Ramos (cell line): ENCODE data around the gene TNFSF13B.

Experiments
- in situ Hi-C: fragments of 300-500 bp; cut with MboI; formaldehyde crosslinking; loops from one replicate; pipeline ENCODE4 v1.14.3; 2022; ENCODE audit warnings: low sequenced_read_pairs; ENCODE audit not compliant: unreplicated experiment

Gene TNFSF13B

GRCh38 chr13:108332791-108333190 is 63.3 kb downstream of the TNFSF13B start:
- in situ Hi-C loops = loop anchor here (25.0 kb wide), 1 partner anchor 555 kb away; no protein-coding TSS in a partner anchor

- in situ Hi-C loops = loop anchor here (25.0 kb wide), 1 partner anchor 545 kb away; no protein-coding TSS in a partner anchor
Observed at GRCh38 chr13:108342369-108343289, 73.1 kb downstream of the TNFSF13B start.

DNA sequence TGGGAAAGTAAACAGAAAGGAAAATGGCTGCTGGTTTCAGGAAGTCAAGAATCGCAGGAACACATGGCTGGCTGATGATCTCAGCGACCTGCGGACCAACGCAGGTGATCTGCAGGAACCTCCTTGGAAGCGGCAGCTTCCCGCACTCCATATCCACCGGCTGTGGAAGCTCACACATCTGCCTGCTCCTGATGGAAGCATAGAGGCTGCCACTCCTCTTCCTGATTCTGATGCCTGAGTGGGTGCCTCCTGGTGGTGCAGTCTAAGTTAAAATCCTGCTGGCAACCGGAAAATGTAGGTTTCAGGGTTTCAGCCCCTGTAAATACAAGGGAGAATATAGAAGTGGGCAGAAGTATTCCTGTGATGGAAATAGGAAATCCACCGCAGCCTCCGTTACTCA is 75.5 kb downstream of the TNFSF13B start:
- in situ Hi-C loops = loop anchor here (25.0 kb wide), 1 partner anchor 542 kb away; no protein-coding TSS in a partner anchor

DNA sequence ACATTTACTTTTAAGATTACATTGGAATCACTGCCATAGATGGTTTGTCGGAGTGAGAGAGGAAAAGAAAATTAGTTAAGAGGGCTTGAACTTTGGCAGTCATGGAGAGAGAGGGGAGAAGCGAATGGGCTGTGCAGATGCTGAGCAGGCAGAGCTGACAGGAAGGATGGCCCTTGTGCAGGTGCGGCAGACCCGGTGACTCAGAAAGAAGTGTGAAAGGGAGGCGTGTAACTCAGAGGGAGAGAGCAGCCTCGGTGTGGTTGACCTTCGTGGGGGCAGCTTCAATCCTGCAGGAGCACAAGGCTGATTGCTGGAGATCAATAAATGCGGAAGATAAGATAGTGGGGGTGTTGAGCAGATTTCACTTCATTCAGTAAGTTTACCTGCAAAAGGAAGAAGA is 76.9 kb downstream of the TNFSF13B start:
- in situ Hi-C loops = loop anchor here (25.0 kb wide), 1 partner anchor 541 kb away; no protein-coding TSS in a partner anchor

DNA sequence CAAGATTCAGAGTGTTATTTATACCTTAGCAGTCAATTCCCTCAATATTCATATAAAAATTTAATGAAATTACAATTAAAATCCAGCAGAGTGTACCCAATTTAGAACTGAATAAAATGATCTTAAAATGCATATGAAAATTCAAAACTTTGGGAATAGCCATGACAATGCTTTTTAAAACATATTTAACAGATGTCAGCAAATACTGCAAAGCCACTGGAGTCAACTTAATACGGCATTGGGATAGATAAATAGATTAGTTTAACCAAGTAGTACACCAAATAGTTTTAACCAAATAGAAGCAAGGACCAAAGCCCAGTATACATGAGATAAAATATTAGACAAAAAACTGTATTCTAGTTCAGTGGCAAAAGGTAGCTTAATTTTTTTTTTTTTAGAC is 79.8 kb downstream of the TNFSF13B start:
- in situ Hi-C loops = loop anchor here (25.0 kb wide), 1 partner anchor 538 kb away; no protein-coding TSS in a partner anchor

DNA sequence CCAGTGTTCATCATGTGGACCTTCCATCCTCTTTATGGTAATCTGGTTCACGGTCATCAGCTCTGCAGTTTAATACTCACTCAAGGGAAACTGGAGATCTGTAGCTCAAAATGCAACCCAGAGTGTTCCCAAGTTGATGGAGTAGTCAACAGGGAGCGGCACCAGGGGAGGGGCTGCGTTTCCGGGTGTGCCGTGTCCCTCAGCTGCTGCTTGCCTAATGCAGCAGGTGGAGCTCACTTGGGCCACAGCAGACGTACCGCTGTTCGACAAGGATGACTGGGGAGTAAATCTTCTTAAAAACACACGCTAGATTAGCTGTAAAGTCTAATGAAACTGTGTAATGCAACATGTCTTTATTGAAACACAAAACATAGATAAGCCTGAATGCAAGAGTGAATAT is 81.1 kb downstream of the TNFSF13B start:
- in situ Hi-C loops = no loop called here

DNA sequence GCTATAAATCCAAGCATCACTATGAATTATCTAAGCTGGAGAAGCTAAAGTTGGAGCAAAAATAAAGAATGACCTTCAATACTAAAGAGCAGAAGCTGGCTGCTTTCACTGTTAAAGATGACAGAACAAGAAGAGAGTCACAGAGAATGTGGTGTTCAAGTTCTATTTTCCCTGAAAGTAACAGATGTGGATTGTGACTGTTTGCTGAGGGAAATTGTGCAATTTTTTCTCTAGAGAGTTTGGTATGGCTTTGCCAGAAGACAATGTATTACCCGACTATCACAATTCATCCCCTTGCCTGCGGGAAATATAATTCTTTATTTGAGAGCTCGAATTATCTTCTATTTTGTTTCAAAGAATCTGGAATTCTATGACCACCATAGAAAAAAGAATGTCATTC is 83.1 kb downstream of the TNFSF13B start:
- in situ Hi-C loops = no loop called here

DNA sequence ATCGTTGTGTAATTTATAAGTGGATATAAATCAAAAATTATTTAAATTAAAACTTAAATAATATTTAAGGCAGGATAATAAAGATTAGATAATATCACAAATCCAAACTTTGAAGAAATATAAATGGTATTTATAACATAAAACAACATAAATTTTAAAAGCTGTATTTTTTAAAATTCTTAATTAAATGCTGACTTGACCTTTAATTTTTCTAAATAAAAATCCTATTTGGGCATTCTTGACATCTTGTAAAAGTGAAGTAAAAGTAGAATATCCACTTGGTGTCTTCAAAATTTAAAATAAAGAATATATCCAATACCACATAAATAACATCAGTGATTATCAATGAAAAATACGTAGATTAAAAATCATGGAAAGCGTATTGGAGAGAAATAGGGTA is 87.7 kb downstream of the TNFSF13B start:
- in situ Hi-C loops = no loop called here
